NB4 (cell line): Measurements from ENCODE around the gene RAB7A.

ENCODE experiments used
- MYC ChIP-seq: IDR thresholded peaks from 2 replicates; pipeline ENCODE4 v1.6.1; 2011; ENCODE audit warnings: low read depth, low read length
- POLR2A ChIP-seq: IDR thresholded peaks from 2 replicates; pipeline ENCODE4 v1.6.1; 2011; ENCODE audit warnings: mild to moderate bottlenecking; ENCODE audit not compliant: insufficient read length; ENCODE audit errors: extremely low read depth

DNA sequence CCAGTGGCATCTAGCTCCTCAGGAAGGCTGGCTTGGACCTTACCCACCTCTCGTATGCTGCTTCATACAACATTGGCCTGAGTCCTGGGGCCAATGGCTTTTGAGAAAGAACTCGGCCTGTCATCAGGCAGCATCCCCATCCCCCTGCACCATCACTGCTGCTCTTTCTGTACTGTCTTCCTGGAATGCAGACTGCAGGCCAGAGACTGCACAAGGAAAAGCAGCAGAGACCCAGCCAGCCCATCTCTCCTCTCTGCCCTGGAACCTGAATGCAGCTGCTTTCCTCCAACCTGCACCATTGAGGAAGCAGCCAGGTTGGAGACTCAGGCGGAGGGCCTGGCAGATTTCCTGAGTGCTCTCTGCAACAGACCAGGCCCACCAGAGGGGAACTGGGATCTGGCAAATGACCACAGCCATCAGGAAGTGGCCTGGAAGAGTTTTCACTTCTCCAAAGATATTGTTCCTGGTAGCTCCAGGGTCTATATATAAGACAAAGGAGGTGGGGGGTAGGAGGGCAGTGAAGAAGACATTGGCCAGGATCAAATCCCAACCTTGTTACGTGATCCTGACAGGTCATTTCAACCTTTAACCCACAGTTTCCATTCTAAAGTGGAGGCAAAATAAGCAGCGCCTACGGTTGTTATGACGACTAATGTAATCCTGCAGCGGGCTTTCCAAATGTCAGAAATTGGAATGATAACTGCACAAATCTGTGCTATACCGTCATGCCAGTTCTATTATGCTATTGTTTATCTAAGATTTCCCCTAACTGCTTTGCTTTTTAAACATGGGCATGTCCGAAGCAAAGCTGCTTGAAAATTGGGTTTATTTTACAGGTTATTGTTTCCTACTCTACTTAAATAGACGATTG lies 24.4 kb upstream of the RAB7A start:
- TF ChIP-seq POLR2A (no peak), MYC (no peak)
